GM21360 (cell line): Measurements from ENCODE around the gene STK39.

Experiments
- ATAC-seq: cut with Tn5 transposase; IDR thresholded peaks from one replicate; pipeline ENCODE4 v1.9.1; 2021; ENCODE audit warnings: mild to moderate bottlenecking, moderate library complexity; ENCODE audit not compliant: unreplicated experiment

The STK39 gene

DNA sequence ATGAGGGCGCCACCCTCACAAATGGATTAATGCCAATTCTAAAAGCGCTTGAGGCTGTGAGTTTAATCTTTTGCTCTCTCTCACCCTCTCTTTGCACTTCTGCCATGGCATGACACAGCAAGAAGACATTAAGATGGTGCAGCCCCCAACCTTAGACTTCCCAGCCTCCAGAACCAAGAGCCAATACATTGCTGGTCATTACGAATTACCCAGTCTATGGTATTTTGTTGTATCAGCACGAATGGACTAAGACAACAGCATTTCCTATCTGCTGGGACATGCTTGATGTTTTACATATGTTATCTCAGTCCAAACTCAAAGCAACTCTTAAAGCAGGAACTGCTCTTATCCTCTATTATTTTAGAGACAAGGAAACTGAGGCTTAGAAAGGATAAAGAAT, 222.9 kb downstream of the STK39 start:
- no peak for ATAC-seq

DNA sequence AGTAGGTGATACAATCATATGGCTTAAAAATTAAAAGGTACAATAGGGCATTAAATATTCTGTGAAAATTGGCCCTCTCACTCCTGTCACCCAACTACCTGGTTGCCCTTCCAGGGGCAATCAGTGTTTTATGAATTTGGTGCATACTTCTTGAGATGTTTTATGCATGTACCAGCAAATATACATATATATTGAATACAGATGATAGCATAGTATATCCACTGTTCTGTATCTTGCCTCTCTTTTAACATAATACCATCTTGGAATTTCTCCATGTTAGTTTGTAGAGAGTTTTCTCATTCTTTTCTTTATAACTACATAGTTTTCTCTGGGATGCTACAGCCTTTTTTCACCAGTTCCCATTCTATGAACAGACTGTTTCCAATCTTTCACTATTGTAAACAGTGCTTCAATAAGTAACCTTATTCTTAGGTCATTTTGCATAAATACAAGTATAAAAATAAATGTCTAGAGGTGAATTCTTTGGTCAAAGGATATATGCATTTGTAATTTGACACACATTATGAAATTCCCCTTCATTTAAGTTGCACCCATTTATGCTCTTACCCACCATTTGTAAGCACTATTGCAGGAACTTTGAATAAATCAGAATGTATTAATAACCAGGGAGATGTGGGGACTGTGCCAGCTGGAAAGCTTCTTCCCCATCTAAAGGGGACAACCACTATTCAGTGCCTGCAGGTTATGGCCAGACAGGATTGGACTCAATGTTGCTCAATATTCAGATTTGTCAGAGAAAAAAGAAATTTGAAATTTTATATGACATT, 225.4 kb downstream of the STK39 start:
- ATAC-seq = no peak

DNA sequence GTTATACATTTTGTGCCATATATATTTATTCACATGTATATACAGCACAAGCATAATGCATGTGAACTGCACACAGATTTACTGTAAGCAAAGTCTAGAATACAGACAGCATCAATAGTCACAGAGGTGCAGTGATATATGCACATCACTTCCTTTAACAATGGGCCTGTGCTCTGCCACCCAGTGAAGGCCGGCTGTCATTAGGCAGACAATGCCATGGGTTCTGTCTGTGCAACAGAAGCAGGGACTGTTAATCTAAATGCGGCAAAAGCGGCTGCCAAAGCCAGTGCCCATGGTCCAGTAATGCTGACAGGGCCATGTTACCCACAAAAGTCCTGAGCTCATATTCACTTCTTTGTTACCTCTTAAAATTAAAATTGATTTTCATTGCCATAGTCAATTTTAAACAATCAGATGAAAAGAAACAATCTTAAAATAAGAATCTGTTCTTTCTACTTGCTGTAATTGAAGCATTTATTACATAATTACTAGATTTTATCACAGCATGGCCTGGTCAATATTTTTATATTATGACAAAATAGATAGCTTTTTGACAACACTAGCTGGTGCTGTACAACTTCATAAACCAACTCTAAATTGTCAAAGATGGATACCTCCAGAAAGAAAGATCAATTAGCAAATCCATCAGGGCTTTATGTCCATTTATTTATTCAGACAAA, 232.0 kb downstream of the STK39 start:
- ATAC-seq = no peak

DNA sequence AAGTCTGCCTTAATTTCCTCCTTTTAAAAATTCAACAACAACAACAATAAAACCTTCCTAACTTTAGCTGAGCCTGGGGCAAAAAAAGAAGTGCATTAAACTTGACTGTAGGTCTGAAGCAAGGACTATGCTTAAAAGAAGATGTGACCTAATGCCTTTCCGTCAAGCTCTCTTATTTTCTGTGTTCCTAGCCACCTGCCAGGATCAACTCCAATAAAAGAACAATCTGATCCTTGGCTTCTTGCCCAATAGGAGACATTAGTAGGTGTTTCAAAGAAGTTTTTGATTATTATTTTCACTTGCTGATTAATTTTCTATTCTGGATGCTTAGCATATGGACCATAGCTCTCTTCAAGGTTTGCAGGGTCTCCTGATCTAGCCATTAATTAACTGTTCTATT, 237.5 kb downstream of the STK39 start:
- ATAC-seq = no peak

DNA sequence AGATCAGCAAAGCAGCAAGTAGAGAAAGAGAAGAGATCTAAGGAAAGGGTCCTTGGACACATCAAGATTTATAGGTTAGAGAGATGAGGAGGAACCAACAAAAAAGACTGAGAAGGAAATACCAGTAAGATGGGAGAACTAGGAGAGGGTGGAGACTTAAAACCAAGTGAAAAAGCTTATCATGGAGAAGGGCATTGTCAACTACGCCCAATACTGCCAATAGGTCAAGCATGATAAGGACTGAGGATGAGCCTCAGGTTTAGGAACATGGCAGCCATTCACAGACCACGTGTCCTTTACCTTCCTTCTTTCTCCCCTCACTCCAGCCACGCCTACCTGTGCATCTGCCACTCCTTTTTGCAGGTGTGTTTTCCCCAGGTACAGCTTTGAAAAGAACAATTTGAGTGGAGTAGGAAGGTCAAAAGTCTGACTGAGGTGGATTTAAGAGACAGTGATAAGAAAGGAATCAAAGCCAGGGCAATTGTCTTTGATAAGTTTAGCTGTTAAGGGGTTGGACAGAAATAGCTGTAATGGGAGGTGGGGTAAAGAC, 238.7 kb downstream of the STK39 start:
- ATAC-seq = no peak

DNA sequence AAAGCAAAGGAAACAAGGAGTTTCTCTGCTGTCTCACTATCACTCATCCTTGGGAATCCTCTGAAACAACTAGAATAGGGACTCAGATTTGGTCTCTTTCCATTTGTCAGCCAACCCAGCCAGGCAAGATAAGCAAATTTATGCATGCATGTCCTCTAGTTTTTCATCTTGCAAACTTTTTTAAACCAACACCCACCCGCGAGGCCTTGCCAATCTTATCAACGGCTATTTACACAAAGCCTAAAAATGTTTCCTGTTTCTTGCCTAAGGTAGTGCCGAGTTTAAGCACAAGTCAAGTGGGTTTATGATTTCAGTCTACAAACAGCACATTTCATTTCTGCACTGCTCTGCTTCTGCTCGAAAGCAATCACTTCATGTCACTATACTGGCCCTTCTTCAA, 240.9 kb downstream of the STK39 start:
- ATAC-seq = no peak

DNA sequence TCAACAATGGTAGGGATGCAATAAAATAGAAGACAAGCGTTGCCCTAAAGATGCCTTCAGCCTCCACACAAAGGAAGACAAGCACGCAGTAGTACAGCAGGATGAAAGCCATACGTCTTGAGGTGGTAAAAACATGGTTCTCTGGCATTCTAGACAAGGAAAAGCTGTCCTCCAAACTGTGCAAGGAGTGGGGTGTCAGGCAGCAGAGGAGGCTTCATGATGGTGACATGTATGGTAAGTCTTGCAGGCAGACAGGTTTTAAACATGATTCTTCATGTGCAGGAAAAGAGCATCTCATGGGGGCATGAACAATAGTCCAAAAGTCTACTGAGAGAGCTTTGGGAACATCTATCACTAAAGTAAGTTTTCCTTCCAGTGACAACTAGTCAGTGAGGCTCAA, 241.8 kb downstream of the STK39 start:
- no peak for ATAC-seq

DNA sequence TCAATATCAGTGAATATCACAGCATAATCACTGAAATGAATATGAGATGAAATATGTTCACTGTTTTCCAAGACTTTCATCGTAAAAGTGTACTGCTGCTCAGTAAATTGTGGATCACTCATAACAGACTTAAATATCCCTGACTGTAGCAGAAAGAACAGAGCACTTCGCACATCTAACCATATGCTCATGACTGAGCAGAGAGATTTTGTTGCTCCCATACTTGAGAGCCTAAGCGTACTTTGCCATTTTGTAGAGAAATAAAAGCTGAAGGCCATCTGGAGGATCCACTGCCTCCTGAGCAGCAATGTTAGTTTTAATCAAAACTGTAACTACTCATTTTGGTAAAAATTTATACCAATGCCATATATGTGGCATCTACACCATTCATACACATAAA, 243.5 kb downstream of the STK39 start:
- no peak for ATAC-seq

DNA sequence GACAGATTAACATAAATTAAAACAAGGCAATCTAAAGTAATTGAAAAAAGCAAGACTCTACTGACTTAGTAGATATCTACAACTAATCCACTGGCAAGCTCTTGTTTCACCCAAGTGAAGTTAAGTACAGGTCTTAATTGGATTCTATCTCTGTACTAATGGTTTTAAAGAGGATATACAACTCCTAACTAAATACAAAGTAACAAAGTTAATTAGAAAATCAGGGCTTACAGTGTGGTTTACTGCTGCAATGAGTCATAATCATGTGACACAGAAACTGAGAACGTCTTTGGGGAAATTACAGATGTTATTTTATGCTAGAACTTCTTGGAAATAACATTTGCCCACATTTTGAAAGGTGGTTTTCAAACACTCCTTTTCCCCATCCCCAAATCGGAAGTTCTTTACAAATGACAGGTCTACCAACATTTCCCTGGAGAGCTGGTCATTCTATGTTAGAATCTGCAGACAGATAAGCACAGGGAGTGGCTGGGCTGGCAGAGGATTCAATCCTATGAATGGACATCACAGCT, 245.3 kb downstream of the STK39 start:
- peak; percentile 80 for ATAC-seq

DNA sequence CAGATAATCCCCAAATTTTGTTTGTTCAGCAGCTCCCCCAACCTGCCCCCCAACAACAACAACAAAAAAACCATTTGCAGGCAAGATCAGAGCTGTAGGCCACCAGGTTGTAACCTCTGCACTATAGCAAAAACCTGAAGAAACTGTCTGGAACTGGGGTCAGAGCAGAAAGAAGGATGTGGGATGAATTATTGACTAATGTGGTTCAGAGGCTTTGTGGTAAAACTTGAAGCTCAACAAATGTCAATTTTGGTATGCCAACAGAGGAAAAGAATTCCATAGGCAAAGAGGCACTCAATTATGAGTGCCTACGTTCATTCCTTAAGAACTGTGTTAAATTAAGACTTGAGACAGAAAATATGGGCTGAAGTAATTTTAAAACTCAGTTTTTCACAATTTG, 255.1 kb downstream of the STK39 start:
- no peak for ATAC-seq

DNA sequence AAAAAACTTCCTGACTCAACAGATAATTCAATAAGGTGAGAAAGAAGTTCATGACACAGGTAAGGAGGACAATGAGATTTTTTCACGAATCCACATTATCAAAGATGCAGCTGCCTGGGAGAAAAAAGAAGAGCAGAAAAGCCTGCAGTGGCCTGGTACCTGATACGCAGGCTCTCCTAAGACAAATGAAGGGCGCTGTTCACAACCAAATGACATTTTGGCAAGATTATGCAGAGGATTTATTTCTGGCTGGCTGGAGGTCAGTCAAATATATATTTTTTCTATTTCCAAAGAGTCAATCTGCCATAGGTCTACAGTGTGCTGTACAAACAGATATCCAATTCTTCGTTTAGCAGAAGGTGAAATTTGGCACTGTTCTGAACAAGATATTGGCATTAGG, 257.3 kb downstream of the STK39 start:
- ATAC-seq = no peak

DNA sequence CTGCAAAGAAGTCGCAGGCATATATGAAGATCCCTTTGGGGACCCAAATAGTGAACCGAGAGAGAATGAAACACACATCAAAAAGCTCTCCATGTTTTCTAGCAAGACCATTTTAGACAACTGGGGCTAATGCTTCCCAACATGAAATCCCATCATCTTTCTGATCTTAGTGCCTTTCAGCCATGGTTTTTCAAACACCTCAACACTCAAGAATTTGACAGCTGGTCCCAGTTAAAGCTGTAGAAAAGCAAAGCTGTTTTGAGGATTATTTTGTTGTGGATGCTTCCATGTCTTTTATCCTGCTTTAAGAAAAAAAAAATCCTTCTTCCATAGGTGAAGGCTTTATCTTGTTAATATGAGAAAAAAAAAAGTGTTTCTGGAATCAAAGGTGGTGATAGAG, 259.1 kb downstream of the STK39 start:
- no peak for ATAC-seq

DNA sequence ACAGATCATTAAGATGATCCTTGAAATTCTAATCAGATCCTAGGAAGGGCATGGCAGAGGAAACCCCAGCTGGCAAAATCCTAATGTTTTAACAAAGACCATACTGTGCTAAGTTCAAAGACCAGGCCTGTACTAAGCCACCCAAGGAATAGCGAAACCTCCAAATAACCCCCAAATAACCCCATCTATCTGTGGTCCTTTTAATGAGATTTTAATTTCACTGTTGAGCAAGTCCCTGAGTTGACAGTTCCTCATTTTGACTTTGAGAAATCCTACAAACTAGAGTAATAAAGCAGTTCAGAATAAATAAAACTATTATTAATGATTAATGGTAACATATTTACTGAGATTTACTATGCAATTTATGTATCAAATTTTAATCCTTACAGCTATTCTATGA, 259.8 kb downstream of the STK39 start:
- no peak for ATAC-seq

DNA sequence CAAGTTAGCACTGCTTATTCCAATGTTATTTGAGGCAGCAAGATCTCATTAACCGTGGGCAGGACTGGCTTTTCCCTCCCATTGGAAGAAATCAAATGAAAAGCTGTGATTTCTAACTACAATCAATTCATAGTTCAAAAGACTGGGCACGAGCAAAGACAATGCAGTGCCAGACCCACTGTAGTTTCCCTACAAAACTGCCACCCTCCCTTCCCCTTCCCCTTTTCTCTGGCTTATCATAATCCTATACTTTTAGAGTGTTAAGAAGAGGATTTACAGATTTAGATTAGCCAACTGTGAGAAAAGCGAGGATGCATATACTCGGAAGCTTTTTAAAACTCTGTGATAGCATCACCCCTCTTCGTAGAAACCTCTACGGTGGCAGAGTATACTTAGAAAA, 260.4 kb downstream of the STK39 start:
- no peak for ATAC-seq

DNA sequence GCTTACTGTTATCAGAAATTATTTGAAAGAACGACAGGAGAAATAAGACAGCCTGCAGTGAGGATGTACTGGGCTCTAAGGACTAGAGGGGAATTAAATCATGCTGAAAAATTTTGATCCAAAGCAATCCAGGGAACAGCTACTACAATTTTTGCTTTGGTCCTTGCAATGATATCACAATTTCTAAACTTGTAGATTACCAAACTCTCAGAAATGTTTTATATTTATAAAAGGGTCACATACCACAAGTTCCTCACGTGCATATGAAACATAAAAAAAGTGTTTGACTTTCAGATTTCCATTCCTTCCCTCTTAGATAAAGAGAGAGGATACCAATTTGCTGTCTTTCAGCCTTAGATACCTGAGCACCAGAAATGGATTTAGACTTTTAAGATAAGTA, 261.2 kb downstream of the STK39 start:
- no peak for ATAC-seq

DNA sequence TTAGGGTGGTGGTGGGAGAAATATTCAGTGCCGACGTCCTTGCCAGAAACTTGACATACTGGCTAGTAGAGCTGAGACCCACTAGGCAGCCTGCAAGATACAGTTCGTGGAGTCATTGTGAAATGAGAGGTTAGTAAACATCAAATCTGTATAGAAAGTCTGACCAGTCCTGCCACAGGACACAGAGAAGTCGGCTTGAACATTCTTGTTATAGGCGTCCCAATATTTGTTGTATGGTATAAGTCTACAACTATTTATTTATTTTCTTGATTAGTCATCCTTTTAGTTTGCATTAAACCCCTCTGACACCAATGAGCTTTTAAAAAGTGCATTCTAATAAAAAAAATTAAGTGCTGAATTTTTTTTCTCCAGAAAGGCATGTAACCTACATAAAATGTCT, 265.4 kb downstream of the STK39 start:
- no peak for ATAC-seq

DNA sequence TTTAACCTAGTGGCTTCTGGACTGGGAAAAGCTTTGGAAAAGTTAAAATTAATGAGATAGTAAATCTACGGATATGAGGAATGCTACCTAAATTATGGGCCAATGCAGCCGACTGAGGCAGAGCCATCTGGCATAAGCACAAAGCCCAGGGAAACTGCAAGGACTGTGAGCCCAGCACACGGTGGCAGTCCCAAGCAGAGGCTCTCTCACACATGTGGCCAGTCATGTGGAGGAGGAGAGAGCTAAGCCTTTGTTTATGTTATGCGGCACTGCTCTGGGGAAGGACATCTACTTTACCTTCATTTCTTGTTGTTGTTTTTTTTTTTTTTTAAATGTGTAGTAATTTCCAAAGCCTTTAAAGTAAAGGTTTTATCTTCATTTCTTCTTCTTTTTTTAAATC, 267.0 kb downstream of the STK39 start:
- no peak for ATAC-seq

DNA sequence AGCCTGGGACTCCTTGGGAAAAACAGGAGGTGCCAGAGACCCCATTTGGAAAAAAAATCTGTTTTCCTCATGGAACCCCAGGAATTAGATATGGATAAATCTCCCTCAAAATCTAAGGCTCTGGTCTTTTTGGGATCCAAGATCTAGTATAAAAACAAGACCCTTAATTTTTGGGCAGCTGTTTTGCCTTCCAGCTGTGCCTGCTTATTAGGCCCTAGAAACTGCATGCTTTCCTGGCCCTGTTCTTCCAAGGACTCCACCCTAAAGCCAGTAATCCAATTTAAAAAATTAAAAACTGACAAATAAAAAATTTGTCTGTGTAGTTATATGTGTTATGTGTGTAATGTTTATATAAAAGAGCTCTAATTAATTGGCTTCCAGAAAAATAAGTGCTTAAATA, 274.6 kb downstream of the STK39 start:
- ATAC-seq = no peak

DNA sequence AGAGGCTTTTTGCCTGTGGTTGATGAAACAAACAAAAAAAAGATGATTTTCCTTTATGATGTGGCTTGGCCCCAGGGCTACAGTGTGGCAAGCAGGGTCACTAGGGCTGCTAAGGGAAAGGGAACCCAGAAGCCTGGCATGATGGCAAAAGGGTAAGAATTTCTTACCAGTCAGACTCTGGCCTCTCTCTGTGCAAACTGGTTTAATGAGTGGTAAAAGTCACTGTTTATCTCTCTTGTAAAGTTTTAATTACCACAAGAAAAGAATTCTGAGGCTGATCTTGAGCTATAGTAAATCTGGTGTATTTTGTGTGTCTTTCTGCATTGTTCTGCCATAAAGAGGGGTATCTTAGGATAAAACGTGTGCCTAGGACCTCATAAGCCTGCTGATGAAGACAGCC, 275.4 kb downstream of the STK39 start:
- no peak for ATAC-seq

DNA sequence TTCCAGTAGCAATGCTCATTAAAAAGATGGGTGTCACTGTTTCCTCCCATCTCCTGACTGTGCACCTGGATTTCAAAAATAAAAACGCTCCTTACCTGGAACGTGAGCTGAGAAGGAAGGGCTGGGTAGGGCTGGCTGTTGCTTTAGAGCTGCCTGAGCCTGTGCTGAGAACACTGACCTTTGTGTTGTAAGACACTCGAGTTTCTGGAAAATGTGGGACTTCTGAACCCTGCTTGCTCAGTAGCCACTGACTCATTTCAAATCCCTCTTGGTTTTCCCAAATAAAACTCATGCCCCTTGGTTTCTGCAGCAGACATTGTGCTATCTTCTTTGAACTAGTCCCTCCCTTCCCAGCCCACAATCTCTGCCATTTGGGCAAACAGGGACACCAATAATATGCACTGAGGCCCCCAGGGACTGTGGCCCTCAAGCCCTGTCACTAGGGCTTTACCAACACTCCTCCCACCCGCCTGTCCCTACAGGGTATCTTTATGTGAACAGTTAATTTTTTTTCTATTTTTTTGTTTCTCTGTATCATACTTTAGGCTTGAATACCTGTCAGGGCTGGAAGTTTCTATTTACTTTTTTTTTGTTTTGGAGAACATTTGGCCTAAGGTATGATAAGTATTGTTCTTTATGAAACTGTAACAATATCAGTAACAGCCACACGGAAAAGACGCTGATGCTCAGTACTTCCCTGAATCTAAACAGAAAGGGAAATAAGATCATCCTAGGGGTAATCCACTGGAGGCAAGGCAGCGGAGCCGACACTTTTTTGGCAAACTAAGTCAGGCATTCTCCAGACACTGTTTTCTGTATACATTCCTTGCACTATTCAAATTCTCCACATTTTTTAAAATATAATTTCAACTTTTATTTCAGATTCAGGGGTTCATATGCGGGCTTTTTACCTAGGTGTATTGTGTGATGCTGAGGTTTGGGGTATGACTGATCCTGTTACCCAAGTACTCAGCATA, 280.2 kb downstream of the STK39 start:
- ATAC-seq = no peak
